ENCODE measurements around the gene RPS6KA5.
"Not testable (repeated sequence)": the region's sequence is repeated elsewhere in the genome, so short reads cannot be mapped to it uniquely, and the experiment has no call there.

The RPS6KA5 gene

DNA sequence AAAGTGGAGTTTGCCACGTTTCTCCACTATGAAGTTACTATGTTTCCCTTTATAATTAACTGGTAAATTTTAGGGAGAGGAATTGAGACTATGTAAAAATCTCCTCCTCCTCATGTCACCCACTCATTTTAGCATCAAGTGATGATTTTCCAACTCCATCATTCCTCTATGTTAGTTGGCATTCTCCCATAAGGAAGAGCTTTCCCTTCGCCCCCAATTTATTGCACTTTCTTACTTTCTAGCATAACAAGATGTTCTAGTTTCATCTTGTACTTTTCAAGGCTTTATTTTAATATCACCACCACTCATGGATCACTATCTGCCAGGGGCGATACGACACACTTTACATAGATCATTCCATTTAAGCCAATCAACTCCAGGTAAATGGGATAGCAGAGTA is 97.1 kb downstream of the RPS6KA5 start:
- H3K4me3 Mint-ChIP-seq: no peak overlapping the region
- ATAC-seq: no peak
- H3K27me3 Mint-ChIP-seq: no peaks in the 10 kb centered on the region
- H3K27ac Mint-ChIP-seq: no peak overlapping the region
- DNase-seq: no peak
- peaks cover 11 to 12% of the 10 kb centered on the region in 2 donors for H3K9me3 Mint-ChIP-seq
- H3K4me1 Mint-ChIP-seq: peaks cover 8% of the 10 kb centered on the region

DNA sequence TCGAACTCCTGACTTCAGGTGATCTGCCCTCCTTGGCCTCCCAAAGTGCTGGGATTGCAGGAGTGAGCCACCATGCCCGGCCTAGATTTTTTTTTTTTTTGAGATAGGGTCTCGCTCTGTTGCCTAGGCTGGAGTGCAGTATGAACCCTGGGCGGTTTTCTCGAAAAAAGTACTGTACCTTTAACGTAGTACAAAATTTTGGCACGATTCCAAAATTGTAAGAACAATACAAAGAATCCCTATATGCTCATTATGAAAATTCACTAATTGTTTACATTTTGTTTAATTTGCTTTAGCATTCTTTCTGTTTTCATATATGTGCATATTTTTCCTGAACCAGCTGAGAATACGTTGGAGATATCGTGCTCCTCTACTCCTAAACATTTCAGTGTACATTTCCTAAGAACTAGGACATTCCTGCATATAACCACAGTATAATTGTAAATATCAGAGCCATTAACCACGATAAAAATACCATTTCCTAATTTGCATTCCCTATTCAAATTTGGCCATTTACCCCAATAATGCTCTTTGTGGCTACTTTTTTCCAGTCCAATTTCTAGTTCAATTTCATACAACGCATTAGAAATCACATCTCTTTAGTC is 97.8 kb downstream of the RPS6KA5 start:
- no peak overlapping the region for H3K4me3 Mint-ChIP-seq

DNA sequence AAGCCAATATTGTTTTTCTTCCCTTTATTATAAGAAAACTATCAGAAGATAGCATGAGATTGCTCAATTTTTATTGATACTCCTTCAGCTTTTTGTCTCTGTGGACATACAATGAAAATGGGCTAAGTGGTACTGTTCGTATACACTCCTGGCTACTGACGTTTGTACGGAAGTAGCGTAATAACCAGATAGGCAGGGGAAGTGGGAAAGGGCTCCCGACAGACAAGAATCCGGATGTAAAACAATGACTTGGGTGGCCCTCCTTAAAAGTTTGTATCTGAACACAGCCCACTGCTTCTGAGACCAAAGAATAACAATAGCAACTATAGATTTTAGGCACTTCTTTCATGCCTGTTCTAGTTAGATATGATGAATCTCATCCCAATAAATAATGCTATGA is 99.6 kb downstream of the RPS6KA5 start:
- Mint-ChIP-seq H3K9me3 (peaks cover 18 to 24% of the 10 kb centered on the region in 2 donors), H3K27ac (no peak overlapping the region), H3K4me1 (peaks cover 4% of the 10 kb centered on the region), H3K4me3 (no peak overlapping the region), H3K27me3 (no peaks in the 10 kb centered on the region)
- no peak for DNase-seq
- no peak for ATAC-seq

More for the DNA sequence above, 97.8 kb downstream of the RPS6KA5 start:
- peaks cover 11 to 12% of the 10 kb centered on the region in 2 donors for H3K9me3 Mint-ChIP-seq
- H3K4me1 Mint-ChIP-seq: peaks cover 4% of the 10 kb centered on the region
- no peak for DNase-seq
- H3K27ac Mint-ChIP-seq: no peak overlapping the region
- H3K27me3 Mint-ChIP-seq: no peaks in the 10 kb centered on the region
- ATAC-seq: no peak

DNA sequence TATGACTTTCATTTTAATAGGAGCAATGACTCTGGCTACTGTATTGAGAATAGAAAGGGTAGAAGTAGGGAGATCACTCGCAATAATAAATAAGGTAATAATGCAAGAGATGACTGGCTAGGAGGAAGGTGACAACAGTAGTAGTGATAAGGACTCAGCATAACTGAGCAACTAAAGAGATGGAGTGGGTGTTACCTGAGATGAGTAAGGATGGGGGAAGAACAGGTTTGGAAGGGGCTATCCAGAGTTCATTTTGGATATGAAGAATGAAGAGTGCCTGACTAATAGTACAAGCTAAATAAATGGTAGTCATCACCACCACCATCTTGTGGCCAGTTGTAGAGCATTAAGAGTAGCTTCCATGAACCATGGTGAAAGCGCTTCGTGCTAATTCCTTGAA is 101.1 kb downstream of the RPS6KA5 start:
- ATAC-seq: peak; percentile 80
- Mint-ChIP-seq H3K27me3 (no peaks in the 10 kb centered on the region), H3K4me1 (peaks cover 4% of the 10 kb centered on the region), H3K4me3 (no peak overlapping the region), H3K27ac (no peak overlapping the region), H3K9me3 (peaks cover 29 to 37% of the 10 kb centered on the region in 2 donors)
- no peak for DNase-seq

DNA sequence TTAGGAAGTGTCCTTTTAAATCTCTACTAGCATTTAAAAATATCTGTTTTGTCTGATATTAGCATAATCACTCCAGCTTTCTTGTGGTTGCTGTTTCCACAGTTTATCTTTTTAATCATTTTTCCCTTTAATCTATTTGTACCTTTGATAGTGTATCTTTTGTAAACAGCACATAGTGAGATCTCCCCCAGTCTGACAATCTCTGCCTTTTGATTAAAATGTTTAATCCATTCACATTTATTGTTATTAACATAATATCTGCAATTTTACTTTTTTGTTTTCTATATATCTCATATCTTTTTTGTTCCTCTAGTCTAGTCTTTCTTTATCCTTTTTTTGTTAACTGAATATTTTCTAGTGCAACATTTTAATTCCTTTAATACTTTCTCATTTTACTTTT is 104.2 kb downstream of the RPS6KA5 start:
- ATAC-seq (no peak), DNase-seq (no peak)
- no peak overlapping the region for H3K4me3 Mint-ChIP-seq
- H3K9me3 Mint-ChIP-seq: peaks cover 38 to 59% of the 10 kb centered on the region in 2 donors
- no peak overlapping the region for H3K27ac Mint-ChIP-seq
- H3K27me3 Mint-ChIP-seq: no peaks in the 10 kb centered on the region
- no peaks in the 10 kb centered on the region for H3K4me1 Mint-ChIP-seq

DNA sequence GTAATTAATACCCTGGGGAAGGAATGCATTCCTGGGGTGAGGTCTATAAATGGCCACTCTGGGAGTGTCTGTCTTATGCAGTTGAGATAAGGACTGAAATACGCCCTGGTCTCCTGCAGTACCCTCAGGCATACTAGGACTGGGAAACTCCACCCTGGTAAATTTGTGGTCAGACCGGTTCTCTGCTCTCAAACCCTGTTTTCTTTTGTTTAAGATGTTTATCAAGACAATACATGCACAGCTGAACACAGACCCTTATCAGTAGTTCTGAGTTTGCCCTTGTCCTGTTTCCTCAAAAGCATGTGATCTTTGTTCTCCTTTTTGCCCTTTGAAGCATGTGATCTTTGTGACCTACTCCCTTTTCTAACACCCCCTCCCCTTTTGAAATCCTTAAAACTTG is 106.8 kb downstream of the RPS6KA5 start:
- H3K9me3 Mint-ChIP-seq: peaks cover 28 to 50% of the 10 kb centered on the region in 2 donors
- H3K27ac Mint-ChIP-seq: not testable (repeated sequence)

DNA sequence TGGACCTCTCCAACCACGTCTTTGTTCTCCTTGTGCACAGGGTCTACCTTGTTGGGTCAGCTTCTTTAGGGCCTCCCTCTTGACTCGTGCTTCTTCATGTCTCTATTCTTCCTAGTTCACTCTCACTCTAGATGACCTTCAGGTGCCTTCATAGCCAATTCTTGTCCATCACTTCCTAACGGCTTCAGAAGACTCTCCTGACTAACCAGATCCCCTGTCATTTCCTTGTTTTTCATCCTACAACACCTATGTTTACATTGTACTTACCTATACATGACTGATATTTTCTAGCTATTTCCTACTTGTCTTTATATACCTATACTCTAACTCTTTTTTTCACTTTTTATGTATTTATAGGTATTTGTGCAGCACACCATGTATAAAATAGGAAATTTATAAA is 117.1 kb downstream of the RPS6KA5 start:
- no peak overlapping the region for H3K4me3 Mint-ChIP-seq
- no peaks in the 10 kb centered on the region for H3K4me1 Mint-ChIP-seq
- H3K27me3 Mint-ChIP-seq: no peaks in the 10 kb centered on the region
- H3K27ac Mint-ChIP-seq: no peak overlapping the region
- H3K9me3 Mint-ChIP-seq: peaks cover 20 to 21% of the 10 kb centered on the region in 2 donors
- no peak for ATAC-seq
- no peak for DNase-seq

More for the DNA sequence above, 106.8 kb downstream of the RPS6KA5 start:
- H3K4me1 Mint-ChIP-seq, H3K4me3 Mint-ChIP-seq, H3K27me3 Mint-ChIP-seq, ATAC-seq, DNase-seq: not testable (repeated sequence)

DNA sequence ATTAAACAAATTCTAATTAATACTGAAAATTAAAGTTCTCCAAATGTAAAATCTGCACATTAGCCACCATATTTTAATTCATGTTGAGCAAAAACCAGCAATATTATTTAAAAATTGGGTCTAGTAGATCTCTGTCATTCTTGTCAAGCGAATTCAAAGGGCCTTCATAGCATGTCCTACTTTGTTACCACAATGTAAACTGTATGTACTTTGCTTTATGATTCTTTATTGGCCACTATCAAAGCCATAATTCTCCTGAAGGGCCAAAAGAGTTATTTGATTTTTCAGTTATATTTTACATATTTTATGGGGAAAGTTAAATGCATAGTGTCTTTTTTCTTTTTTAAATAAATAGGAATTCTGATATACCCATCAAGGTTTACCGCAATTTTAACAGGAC is 117.9 kb downstream of the RPS6KA5 start:
- Mint-ChIP-seq H3K27ac (no peak overlapping the region), H3K27me3 (no peaks in the 10 kb centered on the region), H3K4me1 (no peaks in the 10 kb centered on the region), H3K4me3 (no peak overlapping the region), H3K9me3 (peaks cover 21 to 25% of the 10 kb centered on the region in 2 donors)
- DNase-seq (no peak), ATAC-seq (no peak)

DNA sequence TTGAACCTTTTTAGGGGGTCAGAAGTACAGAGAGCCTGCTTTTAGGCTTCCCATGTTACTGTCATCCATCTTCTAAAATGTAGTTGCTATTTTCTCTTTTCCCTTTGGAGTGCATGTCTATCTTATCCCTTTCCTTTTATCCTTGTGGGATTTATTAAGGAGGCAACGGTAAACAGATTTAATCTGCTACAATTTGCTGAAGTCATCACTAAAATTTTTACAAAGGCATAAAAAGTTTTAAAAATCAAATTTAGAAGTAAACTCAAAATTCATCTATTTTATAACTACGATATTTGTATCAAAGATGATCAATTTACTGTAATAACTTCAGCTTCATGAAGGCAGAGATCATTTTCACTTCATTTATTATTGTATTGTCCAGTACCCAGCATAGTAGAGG is 118.7 kb downstream of the RPS6KA5 start:
- peaks cover 5% of the 10 kb centered on the region for H3K4me1 Mint-ChIP-seq
- no peak for ATAC-seq
- H3K27ac Mint-ChIP-seq: no peak overlapping the region
- DNase-seq: no peak
- no peaks in the 10 kb centered on the region for H3K27me3 Mint-ChIP-seq
- peaks cover 21 to 28% of the 10 kb centered on the region in 2 donors for H3K9me3 Mint-ChIP-seq
- H3K4me3 Mint-ChIP-seq: no peak overlapping the region

DNA sequence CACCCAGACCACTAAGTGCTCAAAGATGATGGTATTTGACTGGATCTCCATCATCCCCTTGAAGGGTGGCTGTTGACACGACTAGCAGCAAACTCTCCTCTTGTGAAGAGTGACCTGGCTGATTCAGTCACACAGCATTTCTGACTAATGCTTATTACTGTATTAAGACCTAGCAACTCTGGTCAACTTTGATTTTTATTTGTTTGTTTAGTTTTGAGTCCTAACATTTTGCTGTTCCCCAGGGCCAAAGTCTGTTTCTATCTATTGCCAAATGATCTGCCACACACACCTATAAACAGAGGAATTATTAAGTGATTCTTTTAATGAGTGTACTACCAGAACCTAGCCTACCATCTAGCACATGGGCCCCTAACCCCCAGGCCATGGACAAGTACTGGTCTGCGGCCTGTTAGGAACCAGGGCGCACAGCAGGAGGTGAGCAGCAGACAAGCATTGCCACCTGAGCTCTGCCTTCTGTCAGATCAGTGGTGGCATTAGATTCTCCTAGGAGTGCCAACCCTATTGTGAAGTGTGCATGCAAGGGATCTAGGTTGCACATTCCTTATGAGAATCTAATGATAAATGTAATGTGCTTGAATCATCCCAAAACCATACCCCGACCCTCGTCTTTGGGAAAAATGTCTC is 120.0 kb downstream of the RPS6KA5 start:
- DNase-seq (no peak), ATAC-seq (no peak)
- Mint-ChIP-seq H3K9me3 (peaks cover 21 to 28% of the 10 kb centered on the region in 2 donors), H3K4me3 (no peak overlapping the region), H3K27me3 (no peaks in the 10 kb centered on the region), H3K27ac (peak overlapping the region in 1 of 2 donors; percentile 54), H3K4me1 (peaks cover 6% of the 10 kb centered on the region)

DNA sequence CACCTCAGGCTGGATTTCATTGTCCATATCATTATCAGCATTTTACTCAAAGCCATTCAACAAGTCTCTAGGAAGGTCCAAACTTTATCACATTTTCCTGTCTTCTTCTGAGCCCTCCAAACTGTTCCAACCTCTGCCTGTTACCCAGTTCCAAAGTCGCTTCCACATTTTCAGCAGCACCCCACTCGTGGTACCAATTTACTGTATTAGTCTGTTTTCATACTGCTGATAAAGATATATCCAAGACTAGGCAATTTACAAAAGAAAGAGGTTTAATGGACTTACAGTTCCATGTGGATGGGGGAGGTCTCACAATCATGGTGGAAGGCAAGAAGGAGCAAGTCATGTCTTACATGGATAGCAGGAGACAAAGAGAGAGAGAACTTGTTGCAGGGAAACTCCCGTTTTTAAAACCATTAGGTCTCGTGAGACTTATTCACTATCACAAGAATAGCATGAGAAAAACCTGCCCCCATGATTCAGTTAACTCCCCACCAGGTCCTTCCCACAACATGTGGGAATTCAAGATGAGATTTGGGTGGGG is 121.1 kb downstream of the RPS6KA5 start:
- peaks cover 21 to 28% of the 10 kb centered on the region in 2 donors for H3K9me3 Mint-ChIP-seq
- H3K4me3 Mint-ChIP-seq, H3K27me3 Mint-ChIP-seq, H3K4me1 Mint-ChIP-seq, H3K27ac Mint-ChIP-seq, DNase-seq, ATAC-seq: not testable (repeated sequence)

DNA sequence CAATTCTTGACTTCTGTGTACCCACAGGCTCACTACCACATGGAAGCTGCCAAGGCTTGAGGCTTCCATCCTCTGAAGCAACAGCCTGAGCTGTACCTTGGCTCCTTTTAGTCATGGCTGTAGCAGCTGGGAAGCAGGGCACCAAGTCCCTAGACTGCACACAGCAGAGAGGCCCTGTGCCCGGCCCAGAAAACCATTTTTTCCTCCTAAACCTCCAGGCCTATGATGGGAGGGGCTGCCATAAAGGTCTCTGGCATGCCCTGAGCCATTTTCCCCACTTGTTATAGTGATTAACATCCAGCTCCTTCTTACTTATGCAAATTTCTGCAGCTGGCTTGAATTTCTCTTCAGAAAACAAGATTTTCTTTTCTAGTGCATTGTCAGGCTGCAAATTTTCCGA is 121.8 kb downstream of the RPS6KA5 start:
- Mint-ChIP-seq H3K27me3 (no peaks in the 10 kb centered on the region), H3K4me3 (no peak overlapping the region), H3K9me3 (peaks cover 21 to 28% of the 10 kb centered on the region in 2 donors), H3K4me1 (peaks cover 6% of the 10 kb centered on the region), H3K27ac (no peak overlapping the region)
- no peak for DNase-seq
- no peak for ATAC-seq

DNA sequence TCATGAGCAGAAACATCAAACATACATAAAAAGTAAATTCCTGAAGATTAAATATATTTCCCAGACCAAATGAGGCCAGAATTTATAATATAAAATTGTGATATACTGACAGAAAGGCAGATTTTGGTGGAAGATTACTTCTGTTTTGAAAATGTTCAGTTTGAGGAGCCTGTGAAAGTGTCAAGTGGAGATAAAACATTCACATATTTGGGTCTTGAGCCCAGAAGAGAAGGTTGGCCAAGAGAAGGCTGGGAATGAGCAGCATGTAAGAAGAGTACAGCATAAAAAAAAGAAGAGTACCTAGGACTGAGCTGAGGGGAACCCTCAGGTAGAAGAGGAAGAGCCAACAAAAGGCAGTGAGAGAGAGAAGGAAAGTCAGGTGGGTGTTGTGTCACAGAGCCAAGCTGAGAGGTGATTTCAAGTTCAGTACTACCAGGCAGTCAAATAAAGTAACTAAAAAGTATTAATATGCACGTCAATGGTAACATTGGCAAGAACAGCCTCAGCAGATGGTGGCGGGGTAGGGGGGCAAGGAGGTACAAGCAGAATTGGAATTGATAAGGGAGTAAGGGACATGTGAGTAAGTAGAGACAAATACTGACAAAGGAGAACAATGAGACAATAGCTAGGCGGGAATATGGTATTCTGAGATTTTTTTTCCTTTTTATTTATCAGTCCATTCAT is 123.5 kb downstream of the RPS6KA5 start:
- Mint-ChIP-seq H3K27me3 (no peaks in the 10 kb centered on the region), H3K9me3 (peaks cover 21 to 28% of the 10 kb centered on the region in 2 donors), H3K4me1 (peaks cover 6% of the 10 kb centered on the region), H3K4me3 (no peak overlapping the region), H3K27ac (no peak overlapping the region)
- DNase-seq (no peak), ATAC-seq (no peak)

DNA sequence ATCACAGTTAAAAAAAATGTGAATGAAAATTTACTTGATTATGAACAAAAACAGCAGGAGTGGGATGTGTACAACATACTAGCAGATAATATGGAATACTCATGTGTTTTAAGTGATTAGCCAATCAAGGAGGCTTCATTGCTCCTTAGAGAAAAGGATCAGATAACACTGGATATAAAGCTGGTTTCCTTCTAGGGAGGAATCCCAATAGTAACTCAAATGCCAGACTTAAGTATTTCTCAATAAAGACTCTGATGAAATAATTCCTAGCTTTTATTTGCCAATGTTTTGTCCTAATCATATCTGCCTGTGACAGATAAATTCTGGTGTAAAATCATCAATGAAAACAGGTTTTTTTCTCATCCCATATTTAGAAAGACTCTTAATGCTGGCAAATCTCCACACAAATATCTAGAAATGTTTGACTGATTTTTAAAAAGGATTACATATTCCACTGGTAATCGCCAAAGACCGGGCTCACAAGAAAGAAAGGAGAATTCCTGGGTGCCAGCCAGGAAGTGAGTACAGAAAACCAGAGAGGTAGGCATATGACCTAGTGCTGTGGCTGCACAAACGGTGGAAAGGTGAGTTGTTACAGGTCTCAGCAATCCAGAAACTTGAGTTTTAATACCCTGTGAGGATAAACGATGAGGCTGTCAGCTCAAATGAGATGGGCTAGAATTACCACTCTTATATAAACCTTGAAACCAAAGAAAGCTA is 135.7 kb downstream of the RPS6KA5 start:
- no peaks in the 10 kb centered on the region for H3K9me3 Mint-ChIP-seq

DNA sequence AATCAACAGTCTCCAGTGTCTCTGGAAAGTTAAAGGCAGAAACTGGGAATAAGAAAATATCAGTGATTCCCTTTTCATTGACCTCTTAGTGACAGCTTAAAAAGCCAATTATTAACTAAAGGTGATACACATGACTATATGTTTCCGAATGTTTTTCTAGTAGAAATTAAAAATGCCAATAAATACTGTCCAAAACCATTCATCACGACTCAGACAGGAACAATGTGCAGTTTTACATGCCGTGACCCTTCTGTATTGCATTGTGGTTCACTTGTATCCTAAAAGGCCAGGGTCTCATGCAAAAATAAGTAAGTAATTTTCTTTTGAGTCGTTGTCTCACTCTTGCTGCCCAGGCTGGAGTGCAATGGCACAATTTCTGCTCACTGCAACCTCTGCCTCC is 138.3 kb downstream of the RPS6KA5 start:
- no peak overlapping the region for H3K27ac Mint-ChIP-seq

More for the DNA sequence above, 135.7 kb downstream of the RPS6KA5 start:
- Mint-ChIP-seq H3K4me1 (no peaks in the 10 kb centered on the region), H3K4me3 (no peak overlapping the region), H3K27ac (no peak overlapping the region), H3K27me3 (no peaks in the 10 kb centered on the region)
- ATAC-seq: no peak
- DNase-seq: no peak

More for the DNA sequence above, 138.3 kb downstream of the RPS6KA5 start:
- no peaks in the 10 kb centered on the region for H3K4me1 Mint-ChIP-seq
- no peaks in the 10 kb centered on the region for H3K27me3 Mint-ChIP-seq
- no peak overlapping the region for H3K4me3 Mint-ChIP-seq
- ATAC-seq (no peak), DNase-seq (no peak)
- H3K9me3 Mint-ChIP-seq: no peaks in the 10 kb centered on the region
